ENCODE results near the gene CHAT. TPM values are rescaled to one million over a fixed set of nuclear protein-coding genes. Genes with fewer than 3 reads are reported as not detected.

CHAT gene
- total RNA-seq, 1 experiment from 2014 or later = not detected

- Histone ChIP-seq H3K9ac (ENCODE audit: low read length) (no peak overlapping the region), H3K4me2 (ENCODE audit: low read length) (no peak overlapping the region), H3K9me2 (ENCODE audit: insufficient read depth) (no peaks in the 10 kb centered on the region), H3K27ac (ENCODE audit: low read depth, low read length) (no peak overlapping the region), H3K9me3 (ENCODE audit: control insufficient read depth in 1 of 2, insufficient read depth in 1 of 2, low read depth in 1 of 2, low read length in 2 of 2) (no peaks in the 10 kb centered on the region), H3K79me2 (ENCODE audit: insufficient read depth, low read length) (no peaks in the 10 kb centered on the region), H3K4me3 (replicated peaks in 1 of 2; ENCODE audit: low read depth in 1 of 2, low read length in 2 of 2) (no peak overlapping the region), H2AFZ (ENCODE audit: low read depth, low read length, poor library complexity, severe bottlenecking) (no peak overlapping the region), H3K27me3 (ENCODE audit: insufficient read depth, low read length) (no peaks in the 10 kb centered on the region; the same call in 1 of the 2 replicates), H3K36me3 (ENCODE audit: control insufficient read depth in 1 of 2, insufficient read depth in 2 of 2, low read length in 2 of 2) (no peaks in the 10 kb centered on the region), H3K4me1 (ENCODE audit: control insufficient read depth in 1 of 2, insufficient read depth in 2 of 2, low read length in 2 of 2) (peaks cover 0 to 3% of the 10 kb centered on the region in 2 experiments; a peak in 2 of 4 replicates), H4K20me1 (ENCODE audit: insufficient read depth) (no peaks in the 10 kb centered on the region)
- BruUV-seq (replicated peaks) = no TSS peak
- TF ChIP-seq FOSL1 (IDR thresholded peaks at IDR 0.05; ENCODE audit: low read depth) (no peak), MAX (IDR thresholded peaks at IDR 0.05) (no peak), POLR2AphosphoS5 (IDR thresholded peaks at IDR 0.05; ENCODE audit: low read depth, low read length) (no peak), ELF1 (IDR thresholded peaks at IDR 0.05; ENCODE audit: borderline replicate concordance, low read depth) (no peak), SP1 (IDR thresholded peaks at IDR 0.05; ENCODE audit: low read depth) (no peak), RAD21 (IDR thresholded peaks at IDR 0.05; ENCODE audit: low read depth) (no peak), ZBTB33 (IDR thresholded peaks at IDR 0.05; ENCODE audit: extremely low read depth, insufficient replicate concordance, low read length) (no peak), CBX3 (IDR thresholded peaks at IDR 0.05; ENCODE audit: low read depth) (no peak)
- TF ChIP-seq, protein P1, sequence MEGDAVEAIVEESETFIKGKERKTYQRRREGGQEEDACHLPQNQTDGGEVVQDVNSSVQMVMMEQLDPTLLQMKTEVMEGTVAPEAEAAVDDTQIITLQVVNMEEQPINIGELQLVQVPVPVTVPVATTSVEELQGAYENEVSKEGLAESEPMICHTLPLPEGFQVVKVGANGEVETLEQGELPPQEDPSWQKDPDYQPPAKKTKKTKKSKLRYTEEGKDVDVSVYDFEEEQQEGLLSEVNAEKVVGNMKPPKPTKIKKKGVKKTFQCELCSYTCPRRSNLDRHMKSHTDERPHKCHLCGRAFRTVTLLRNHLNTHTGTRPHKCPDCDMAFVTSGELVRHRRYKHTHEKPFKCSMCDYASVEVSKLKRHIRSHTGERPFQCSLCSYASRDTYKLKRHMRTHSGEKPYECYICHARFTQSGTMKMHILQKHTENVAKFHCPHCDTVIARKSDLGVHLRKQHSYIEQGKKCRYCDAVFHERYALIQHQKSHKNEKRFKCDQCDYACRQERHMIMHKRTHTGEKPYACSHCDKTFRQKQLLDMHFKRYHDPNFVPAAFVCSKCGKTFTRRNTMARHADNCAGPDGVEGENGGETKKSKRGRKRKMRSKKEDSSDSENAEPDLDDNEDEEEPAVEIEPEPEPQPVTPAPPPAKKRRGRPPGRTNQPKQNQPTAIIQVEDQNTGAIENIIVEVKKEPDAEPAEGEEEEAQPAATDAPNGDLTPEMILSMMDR (IDR thresholded peaks at IDR 0.05 in 2 of 3, conservative IDR thresholded peaks at IDR 0.05 in 1 of 3; ENCODE audit: borderline replicate concordance in 1 of 3, insufficient read depth in 1 of 3, low read depth in 2 of 3, low read length in 2 of 3) = no peak
- TF ChIP-seq, protein P2, sequence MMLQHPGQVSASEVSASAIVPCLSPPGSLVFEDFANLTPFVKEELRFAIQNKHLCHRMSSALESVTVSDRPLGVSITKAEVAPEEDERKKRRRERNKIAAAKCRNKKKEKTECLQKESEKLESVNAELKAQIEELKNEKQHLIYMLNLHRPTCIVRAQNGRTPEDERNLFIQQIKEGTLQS (IDR thresholded peaks at IDR 0.05) = no peak
- POLR2A ChIA-PET = no interaction called here
- RAD21 ChIA-PET (ENCODE audit: low non-redundant PET in 1 of 2, low total read pairs in 2 of 2, uncharacterized antibody in 2 of 2, unreplicated experiment in 2 of 2) = no interaction called here
- intact Hi-C loops (cut with micrococcal nuclease) = no loop called here
- no peak for ATAC-seq
- no peak for DNase-seq (ENCODE audit: low read depth, low spot score)
- CTCF ChIA-PET = no interaction called here
Observed at GRCh38 chr10:49616421-49617101, 2.7 kb downstream of the CHAT start.

All from HCT116 (cell line).